Measurements from ENCODE around the gene LYPLA2. TPM values are rescaled to one million over a fixed set of nuclear protein-coding genes. Genes with fewer than 3 reads are reported as not detected.
"Not testable (repeated sequence)": the region's sequence is repeated elsewhere in the genome, so short reads cannot be mapped to it uniquely, and the experiment has no call there.

Gene LYPLA2
- total RNA-seq, 1 donor from 2014 or later, result 75.5 TPM

GRCh38 chr1:23793018-23793781 is 2.3 kb downstream of the LYPLA2 start:
- DNase-seq (ENCODE audit: low spot score in 2 of 2, unreplicated experiment in 2 of 2), result no peak
- H3K36me3 Mint-ChIP-seq, result peaks cover 3% of the 10 kb centered on the region
- H3K4me3 Mint-ChIP-seq, result peak overlapping the region; percentile 99
- no peaks in the 10 kb centered on the region for H3K27me3 Mint-ChIP-seq (ENCODE audit: low read depth)
- no peak overlapping the region for H3K27ac Mint-ChIP-seq
- TF ChIP-seq CTCF (IDR thresholded peaks at IDR 0.05; ENCODE audit: unreplicated experiment), result no peak
- H3K4me1 Mint-ChIP-seq, result peaks cover 20% of the 10 kb centered on the region
- H3K9me3 Mint-ChIP-seq, result no peaks in the 10 kb centered on the region

DNA sequence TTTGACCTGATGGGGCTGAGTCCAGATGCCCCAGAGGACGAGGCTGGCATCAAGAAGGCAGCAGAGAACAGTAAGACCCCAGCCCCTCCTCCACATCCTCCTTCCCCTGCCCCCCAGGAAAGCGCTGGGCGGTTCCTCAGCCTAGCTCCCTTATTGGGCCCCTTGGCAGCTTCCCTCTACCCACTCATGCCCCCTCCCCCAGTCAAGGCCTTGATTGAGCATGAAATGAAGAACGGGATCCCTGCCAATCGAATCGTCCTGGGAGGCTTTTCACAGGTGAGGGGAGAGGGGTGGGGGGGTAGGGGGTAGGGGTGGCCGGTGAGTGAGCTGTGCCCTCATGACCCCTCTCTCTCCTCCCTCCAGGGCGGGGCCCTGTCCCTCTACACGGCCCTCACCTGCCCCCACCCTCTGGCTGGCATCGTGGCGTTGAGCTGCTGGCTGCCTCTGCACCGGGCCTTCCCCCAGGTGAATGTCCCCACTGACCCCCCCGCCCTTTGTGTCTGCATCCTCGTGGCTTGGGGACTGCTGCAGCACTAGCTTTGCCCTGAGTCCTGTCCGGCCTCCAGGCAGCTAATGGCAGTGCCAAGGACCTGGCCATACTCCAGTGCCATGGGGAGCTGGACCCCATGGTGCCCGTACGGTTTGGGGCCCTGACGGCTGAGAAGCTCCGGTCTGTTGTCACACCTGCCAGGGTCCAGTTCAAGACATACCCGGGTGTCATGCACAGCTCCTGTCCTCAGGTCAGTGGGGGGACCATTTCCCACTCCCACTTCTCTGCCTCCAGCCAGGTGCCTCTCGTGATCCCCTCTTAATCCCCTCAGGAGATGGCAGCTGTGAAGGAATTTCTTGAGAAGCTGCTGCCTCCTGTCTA is 3.2 kb downstream of the LYPLA2 start:
- TF ChIP-seq CTCF (IDR thresholded peaks at IDR 0.05; ENCODE audit: unreplicated experiment), result no peak
- Mint-ChIP-seq H3K4me1 (peaks cover 20% of the 10 kb centered on the region), H3K4me3 (no peak overlapping the region), H3K27me3 (ENCODE audit: low read depth) (no peaks in the 10 kb centered on the region), H3K27ac (no peak overlapping the region), H3K36me3 (peaks cover 3% of the 10 kb centered on the region), H3K9me3 (no peaks in the 10 kb centered on the region)
- DNase-seq (ENCODE audit: low spot score in 2 of 2, unreplicated experiment in 2 of 2), result no peak

DNA sequence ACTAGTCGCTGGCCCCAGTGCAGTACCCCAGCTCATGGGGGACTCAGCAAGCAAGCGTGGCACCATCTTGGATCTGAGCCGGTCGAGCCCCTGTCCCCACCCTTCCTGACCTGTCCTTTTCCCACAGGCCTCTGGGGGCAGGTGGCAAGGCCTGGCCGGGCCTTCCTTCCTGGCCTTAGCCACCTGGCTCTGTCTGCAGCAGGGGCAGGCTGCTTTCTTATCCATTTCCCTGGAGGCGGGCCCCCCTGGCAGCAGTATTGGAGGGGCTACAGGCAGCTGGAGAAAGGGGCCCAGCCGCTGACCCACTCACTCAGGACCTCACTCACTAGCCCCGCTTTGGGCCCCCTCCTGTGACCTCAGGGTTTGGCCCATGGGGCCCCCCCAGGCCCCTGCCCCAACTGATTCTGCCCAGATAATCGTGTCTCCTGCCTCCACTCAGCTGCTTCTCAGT is 3.8 kb downstream of the LYPLA2 start:
- not testable (repeated sequence) for H3K4me3 Mint-ChIP-seq; H3K36me3 Mint-ChIP-seq; DNase-seq (ENCODE audit: low spot score in 2 of 2, unreplicated experiment in 2 of 2); H3K9me3 Mint-ChIP-seq; H3K27me3 Mint-ChIP-seq (ENCODE audit: low read depth); H3K27ac Mint-ChIP-seq
- peaks cover 26% of the 10 kb centered on the region for H3K4me1 Mint-ChIP-seq

- H3K9me3 Mint-ChIP-seq, result no peaks in the 10 kb centered on the region
- no peak for TF ChIP-seq CTCF (IDR thresholded peaks at IDR 0.05; ENCODE audit: unreplicated experiment)
- no peak for DNase-seq (ENCODE audit: low spot score in 2 of 2, unreplicated experiment in 2 of 2)
- H3K27me3 Mint-ChIP-seq (ENCODE audit: low read depth), result no peaks in the 10 kb centered on the region
- H3K36me3 Mint-ChIP-seq, result peaks cover 3% of the 10 kb centered on the region
- H3K27ac Mint-ChIP-seq, result no peak overlapping the region
- no peak overlapping the region for H3K4me3 Mint-ChIP-seq
- peaks cover 20% of the 10 kb centered on the region for H3K4me1 Mint-ChIP-seq
Observed at GRCh38 chr1:23795676-23796465, 4.9 kb downstream of the LYPLA2 start.

DNA sequence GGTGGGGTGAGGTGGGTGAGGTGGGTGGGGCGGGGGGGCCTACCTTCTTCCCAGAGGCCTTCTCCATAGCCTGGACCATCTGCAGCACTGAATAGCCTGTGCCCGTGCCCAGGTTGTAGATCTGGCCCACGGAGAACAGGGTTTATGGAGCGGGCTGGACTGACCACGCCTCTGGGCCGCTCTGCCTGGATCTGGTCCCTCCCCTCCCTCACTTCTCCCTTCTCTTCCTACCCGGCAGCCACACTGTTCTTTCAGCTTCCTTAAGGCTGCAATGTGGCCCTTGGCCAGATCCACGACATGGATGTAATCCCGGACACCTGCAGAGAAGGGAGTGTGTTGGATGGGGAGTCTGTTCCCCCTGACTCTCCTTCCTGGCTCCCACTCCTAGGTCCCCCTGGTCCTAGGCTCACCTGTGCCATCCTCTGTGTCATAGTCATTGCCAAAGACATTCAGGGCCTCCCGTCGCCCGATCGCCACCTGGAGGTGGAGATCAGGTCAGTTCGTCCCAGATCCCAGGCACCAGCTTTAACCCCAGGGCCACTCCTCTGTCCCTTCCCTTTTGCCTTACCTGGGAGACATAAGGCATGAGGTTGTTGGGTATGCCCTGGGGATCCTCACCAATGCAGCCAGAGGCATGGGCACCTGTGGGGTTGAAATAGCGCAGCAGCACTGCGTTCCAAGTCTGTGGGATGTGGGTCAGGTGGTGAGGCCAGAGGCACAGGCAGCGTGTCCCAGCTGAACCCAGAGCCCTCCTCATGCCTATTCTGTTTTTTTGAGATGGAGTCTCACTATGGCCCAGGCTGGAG is 5.7 kb downstream of the LYPLA2 start:
- DNase-seq (ENCODE audit: low spot score in 2 of 2, unreplicated experiment in 2 of 2), result no peak

More for the DNA sequence above, 5.7 kb downstream of the LYPLA2 start:
- Mint-ChIP-seq H3K9me3 (no peaks in the 10 kb centered on the region), H3K4me1 (peaks cover 20% of the 10 kb centered on the region), H3K27me3 (ENCODE audit: low read depth) (no peaks in the 10 kb centered on the region), H3K27ac (no peak overlapping the region), H3K4me3 (no peak overlapping the region), H3K36me3 (peaks cover 3% of the 10 kb centered on the region)
- TF ChIP-seq CTCF (IDR thresholded peaks at IDR 0.05; ENCODE audit: unreplicated experiment), result no peak
